ENCODE measurements around the gene PDE4A.
"Not testable (repeated sequence)": the region's sequence is repeated elsewhere in the genome, so short reads cannot be mapped to it uniquely, and the experiment has no call there.

The PDE4A gene

GRCh38 chr19:10420444-10421239 is at the start of gene PDE4A:
PDE4A (plus strand) TSS chr19:10420538; CDS start chr19:10420765, 227 bp downstream.
- peak within 1 kb of the TSS; percentile 89 for H3K27ac ChIP-seq

GRCh38 chr19:10372690-10373089 is 47.6 kb upstream of the PDE4A start:
- TF ChIP-seq ZFX (IDR thresholded peaks at IDR 0.05; ENCODE audit: borderline replicate concordance) = no peak
- H3K27ac ChIP-seq = no peak overlapping the region

More at GRCh38 chr19:10420444-10421239, at the start of gene PDE4A:
- TF ChIP-seq CTCF (IDR thresholded peaks at IDR 0.05) (peak; percentile 96), ZFX (IDR thresholded peaks at IDR 0.05; ENCODE audit: borderline replicate concordance) (no peak)

- no peak for TF ChIP-seq ZFX (IDR thresholded peaks at IDR 0.05; ENCODE audit: borderline replicate concordance)
- TF ChIP-seq CTCF (IDR thresholded peaks at IDR 0.05) = no peak
- H3K27ac ChIP-seq = no peak overlapping the region
Measured at GRCh38 chr19:10374931-10375330, 45.4 kb upstream of the PDE4A start.

- H3K27ac ChIP-seq = not testable (repeated sequence)
Measured at GRCh38 chr19:10377140-10377640, 43.1 kb upstream of the PDE4A start.

GRCh38 chr19:10378124-10378523 is 42.2 kb upstream of the PDE4A start:
- TF ChIP-seq CTCF (IDR thresholded peaks at IDR 0.05) = no peak
- no peak overlapping the region for H3K27ac ChIP-seq

GRCh38 chr19:10379880-10380312 is 40.4 kb upstream of the PDE4A start:
- no peak for TF ChIP-seq CTCF (IDR thresholded peaks at IDR 0.05)
- no peak for TF ChIP-seq ZFX (IDR thresholded peaks at IDR 0.05; ENCODE audit: borderline replicate concordance)
- peak overlapping the region; percentile 85 for H3K27ac ChIP-seq

- H3K27ac ChIP-seq = peak within 1 kb of the TSS; percentile 85
- TF ChIP-seq ZFX (IDR thresholded peaks at IDR 0.05; ENCODE audit: borderline replicate concordance) (no peak), CTCF (IDR thresholded peaks at IDR 0.05) (no peak)
Measured at GRCh38 chr19:10380313-10381102, 39.8 kb upstream of the PDE4A start, which contains the start of gene TYK2. TYK2 (minus strand) TSS chr19:10380572; CDS start chr19:10378406, 2,166 bp downstream.

GRCh38 chr19:10383223-10383499 is 37.2 kb upstream of the PDE4A start:
- not testable (repeated sequence) for H3K27ac ChIP-seq
